GM12878 (cell line): Measurements from ENCODE around the gene KDM4F. TPM values are rescaled to one million over a fixed set of nuclear protein-coding genes. Genes with fewer than 3 reads are reported as not detected.

Experiments used
- CBFB ChIP-seq: IDR thresholded peaks from 2 replicates; pipeline ENCODE4 v1.6.1; 2016; ENCODE audit warnings: antibody characterized with exemption, low read depth
- CREB1 ChIP-seq: IDR thresholded peaks from 2 replicates; pipeline ENCODE4 v1.6.1; 2012; ENCODE audit warnings: low read depth, mild to moderate bottlenecking, inconsistent platforms
- NFYB ChIP-seq: IDR thresholded peaks from 2 replicates; pipeline ENCODE4 v1.6.1; 2011; ENCODE audit warnings: low read depth, mild to moderate bottlenecking, low read length, improper control_type of control experiment, moderate library complexity; ENCODE audit not compliant: insufficient read depth
- RELB ChIP-seq: fragments of 450-650 bp; IDR thresholded peaks from 2 replicates; pipeline ENCODE4 v1.6.1; 2017; ENCODE audit warnings: low read depth, mild to moderate bottlenecking, moderate library complexity
- RUNX3 ChIP-seq: IDR thresholded peaks from 2 replicates; pipeline ENCODE4 v1.6.1; 2012; ENCODE audit warnings: low read length, inconsistent platforms
- SKIL ChIP-seq: fragments of 450-650 bp; IDR thresholded peaks from 2 replicates; pipeline ENCODE4 v1.6.1; 2017; ENCODE audit warnings: mild to moderate bottlenecking, low read depth, inconsistent platforms; ENCODE audit not compliant: poor library complexity, severe bottlenecking
- polyA plus RNA-seq, 11 experiments: library from polyadenylated mRNA; depleted of rRNA in 4 of 11; unstranded in 6 of 11; stranded (reverse) in 5 of 11; fragments of >200 nt; fragmentation: Nextera tagmentation in 4 of 11; fragmentation: Illumina TruSeq in 1 of 11; extraction: Ambion mirVana in 4 of 11; extraction: Trizol in 1 of 11; gene quantifications; 1 replicate in 1 of 11; 2 replicates in 10 of 11; pipeline versions ENCODE4 v1.2.1 to v1.2.3, GENCODE V29; 2011 to 2016; ENCODE audit warnings: inconsistent platforms in 2 of 11, missing spikeins in 2 of 11, low read depth in 1 of 11
- total RNA-seq, 4 experiments: library from RNA; depleted of rRNA in 3 of 4; stranded (reverse); fragments of >200 nt in 3 of 4; fragmentation: Illumina TruSeq in 1 of 4; extraction: Trizol in 1 of 4; gene quantifications; 2 replicates each; pipeline versions ENCODE4 v1.2.1 to v1.2.3, GENCODE V29; 2013 to 2021

The KDM4F gene
- total and polyA plus RNA-seq, 10 of the 15 experiments (the other 5 are each of a cell fraction or from before 2014, with no cell fraction given), result not detected

DNA sequence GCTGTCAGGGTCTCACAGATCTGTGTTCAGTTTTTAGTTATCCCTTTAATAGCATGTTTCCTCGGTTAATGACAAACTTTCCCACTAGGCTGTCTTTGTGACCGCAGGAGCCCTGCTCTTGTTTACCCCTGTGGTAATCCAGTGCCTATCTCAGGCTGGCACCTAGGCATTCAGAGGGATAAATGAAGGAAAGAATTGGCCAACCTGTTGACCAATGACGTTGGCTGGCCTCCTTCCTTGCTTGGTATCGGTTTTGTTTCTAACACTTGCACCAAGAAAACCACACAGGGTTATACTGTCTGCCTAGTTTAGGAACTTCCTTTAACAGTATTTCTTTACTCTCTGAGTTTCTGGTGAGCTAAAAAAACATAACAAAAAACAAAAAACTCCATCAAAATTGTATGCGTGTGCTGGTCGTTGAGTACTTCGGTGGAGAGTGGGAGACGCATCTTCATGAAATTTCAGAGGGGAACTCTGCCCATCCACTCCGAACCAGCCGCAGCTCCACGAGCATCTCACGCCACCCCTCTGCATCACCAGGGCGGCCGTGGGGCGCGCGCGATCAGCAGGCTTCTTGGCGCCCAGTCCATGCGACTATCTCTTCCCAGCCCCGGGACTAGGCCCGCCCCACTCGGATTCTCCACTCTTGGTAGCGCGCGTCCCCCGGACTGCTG, 39.9 kb downstream of the KDM4F start (continued):
- peak; percentile 56; the same call in 1 of the 2 replicates for TF ChIP-seq RELB
- 0 out of 2 replicates have a peak, but pooled peaks have one; percentile 12 for TF ChIP-seq CREB1
- peak; percentile 21; the same call in 1 of the 2 replicates for TF ChIP-seq CBFB
- TF ChIP-seq RUNX3, result peak; percentile 78
- peak; percentile 26 for TF ChIP-seq SKIL
- TF ChIP-seq NFYB, result peak; percentile 74
